Measurements from ENCODE around the gene MEGF9.
"Not testable (repeated sequence)": the region's sequence is repeated elsewhere in the genome, so short reads cannot be mapped to it uniquely, and the experiment has no call there.

The MEGF9 gene

GRCh38 chr9:120654272-120654671 lies 60.0 kb downstream of the MEGF9 start:
- no peak for DNase-seq

GRCh38 chr9:120653762-120654161 lies 60.5 kb downstream of the MEGF9 start:
- no peak for DNase-seq

GRCh38 chr9:120652934-120653333 lies 61.3 kb downstream of the MEGF9 start:
- no peak for DNase-seq

- DNase-seq: no peak
Observed at GRCh38 chr9:120650352-120650751, 63.9 kb downstream of the MEGF9 start.

GRCh38 chr9:120648581-120649197 lies 65.6 kb downstream of the MEGF9 start:
- no peak for DNase-seq

GRCh38 chr9:120646948-120647347 lies 67.3 kb downstream of the MEGF9 start:
- no peak for DNase-seq

GRCh38 chr9:120645760-120646159 lies 68.5 kb downstream of the MEGF9 start:
- DNase-seq: no peak

- no peak for DNase-seq
Observed at GRCh38 chr9:120643061-120643460, 71.2 kb downstream of the MEGF9 start.

- no peak for DNase-seq
Observed at GRCh38 chr9:120642129-120642770, 72.0 kb downstream of the MEGF9 start.

GRCh38 chr9:120640874-120641273 lies 73.4 kb downstream of the MEGF9 start:
- not testable (repeated sequence) for DNase-seq

GRCh38 chr9:120640380-120640779 lies 73.9 kb downstream of the MEGF9 start:
- no peak for DNase-seq

- DNase-seq: no peak
Observed at GRCh38 chr9:120637919-120638318, 76.4 kb downstream of the MEGF9 start.

- no peak for DNase-seq
Observed at GRCh38 chr9:120636194-120636957, 77.9 kb downstream of the MEGF9 start.

- no peak for DNase-seq
Observed at GRCh38 chr9:120635011-120635410, 79.3 kb downstream of the MEGF9 start.

GRCh38 chr9:120630333-120630732 lies 83.9 kb downstream of the MEGF9 start:
- no peak for DNase-seq

GRCh38 chr9:120628925-120629497 lies 85.3 kb downstream of the MEGF9 start:
- not testable (repeated sequence) for DNase-seq

- DNase-seq: no peak
Observed at GRCh38 chr9:120628207-120628924, 85.9 kb downstream of the MEGF9 start.

- no peak for DNase-seq
Observed at GRCh38 chr9:120627073-120627472, 87.2 kb downstream of the MEGF9 start.

- no peak for DNase-seq
Observed at GRCh38 chr9:120626512-120626911, 87.8 kb downstream of the MEGF9 start.

- DNase-seq: no peak
Observed at GRCh38 chr9:120625222-120625621, 89.0 kb downstream of the MEGF9 start.

GRCh38 chr9:120622790-120623189 lies 91.5 kb downstream of the MEGF9 start:
- no peak for DNase-seq

- DNase-seq: no peak
Observed at GRCh38 chr9:120621941-120622340, 92.3 kb downstream of the MEGF9 start.
